HepG2 (cell line): ENCODE results near the gene CTNNA3. TPM values are rescaled to one million over a fixed set of nuclear protein-coding genes. Genes with fewer than 3 reads are reported as not detected.

Experiments
- ATAC-seq: fragments of 200-7000 bp; cut with Tn5 transposase; 3 replicates; pipeline ENCODE4 v1.9.1; 2020; ENCODE audit warnings: mild to moderate bottlenecking, moderate library complexity
- BruUV-seq: library from RNA; stranded (reverse); fragments of 400-500 nt; replicated peaks from 2 replicates; lab custom pipeline; 2021; lab: Mats Ljungman, UMichigan
- CTCF ChIA-PET: fragments of 300-600 bp; formaldehyde crosslinking; extraction: SDS; loops from one replicate; lab custom pipeline; 2021; ENCODE audit warnings: low total read pairs, inconsistent platforms, low intra/inter-chr PET ratio; lab: Yijun Ruan, JAX
- POLR2A ChIA-PET: fragments of 350-600 bp; sonication (Branson Sonifier 250); formaldehyde crosslinking; loops from one replicate; lab custom pipeline; 2020; ENCODE audit warnings: antibody characterized with exemption, inconsistent platforms; lab: Yijun Ruan, JAX
- DNase-seq: peaks from one replicate; pipeline ENCODE4 v3.0.0-alpha.2; 2015; ENCODE audit warnings: low spot score
- FAIRE-seq: peaks from 3 replicates; lab custom pipeline; 2011; peaks lifted over from hg19 to GRCh38; lab: Jason Lieb, UNC
- H2AFZ ChIP-seq: one replicate; pipeline ENCODE4 v1.6.1; 2011; ENCODE audit warnings: low read length, inconsistent platforms
- H3K27ac ChIP-seq: fragments of 300-600 bp; 3 replicates; pipeline ENCODE4 v1.8.0; 2011; ENCODE audit warnings: mixed run types, mild to moderate bottlenecking, mixed read lengths, low read length, inconsistent platforms; ENCODE audit not compliant: insufficient read depth; ENCODE audit errors: extremely low read length
- H3K27me3 ChIP-seq, 2 experiments: fragments of 200-600 bp in 1 of 2; 2 replicates in 1 of 2; 3 replicates in 1 of 2; pipeline versions ENCODE4 v1.6.0 to v1.8.0; 2011; ENCODE audit warnings: low read length in 2 of 2, mild to moderate bottlenecking in 2 of 2, moderate library complexity in 2 of 2, inconsistent platforms in 1 of 2; ENCODE audit not compliant: insufficient read depth in 2 of 2, control insufficient read depth in 1 of 2
- H3K36me3 ChIP-seq, 2 experiments: fragments of 200-600 bp in 1 of 2; replicated peaks in 1 of 2; 2 replicates in 1 of 2; 3 replicates in 1 of 2; pipeline versions ENCODE4 v1.5.1 to v1.8.0; 2011; ENCODE audit warnings: low read length in 2 of 2, inconsistent platforms in 1 of 2; ENCODE audit not compliant: insufficient read depth in 2 of 2, control insufficient read depth in 1 of 2
- H3K4me1 ChIP-seq: 2 replicates; pipeline ENCODE4 v1.5.1; 2012; ENCODE audit warnings: low read length, inconsistent platforms; ENCODE audit not compliant: insufficient read depth
- H3K4me2 ChIP-seq: 2 replicates; pipeline ENCODE4 v1.6.0; 2011; ENCODE audit warnings: low read depth, low read length, inconsistent platforms
- H3K4me3 ChIP-seq, 3 experiments: fragments of 200-600 bp in 1 of 3; sonication (generic), shearing (Covaris generic) in 1 of 3; replicated peaks in 1 of 3; 2 replicates each; pipeline ENCODE4 v1.5.1; 2011 to 2016; ENCODE audit warnings: low read length in 3 of 3, inconsistent platforms in 2 of 3, low read depth in 2 of 3, mild to moderate bottlenecking in 2 of 3, control low read depth in 1 of 3, mixed read lengths in 1 of 3; ENCODE audit not compliant: insufficient read depth in 1 of 3
- H3K79me2 ChIP-seq: one replicate; pipeline ENCODE4 v1.6.1; 2011; ENCODE audit warnings: low read length, inconsistent platforms; ENCODE audit not compliant: insufficient read depth
- H3K9ac ChIP-seq: 2 replicates; pipeline ENCODE4 v1.6.0; 2011; ENCODE audit warnings: mild to moderate bottlenecking, low read depth, low read length, inconsistent platforms; ENCODE audit not compliant: insufficient read depth
- H3K9me3 ChIP-seq: 2 replicates; pipeline ENCODE4 v1.5.1; 2012; ENCODE audit warnings: mild to moderate bottlenecking, low read length
- H4K20me1 ChIP-seq: 2 replicates; pipeline ENCODE4 v1.6.0; 2011; ENCODE audit warnings: inconsistent platforms, mild to moderate bottlenecking, low read length, moderate library complexity; ENCODE audit not compliant: insufficient read depth
- ATM ChIP-seq: fragments of 450-650 bp; IDR thresholded peaks from 2 replicates; pipeline ENCODE4 v1.7.1; 2017; ENCODE audit warnings: mild to moderate bottlenecking, borderline replicate concordance
- HDAC6 ChIP-seq: fragments of 200-600 bp; sonication (generic); IDR thresholded peaks from 2 replicates; pipeline ENCODE4 v1.7.0; 2017; ENCODE audit warnings: mild to moderate bottlenecking, antibody characterized with exemption, low read length, low read depth
- KLF12 ChIP-seq: sonication (generic); formaldehyde crosslinking; IDR thresholded peaks from 2 replicates; pipeline ENCODE4 v1.4.0; 2020; ENCODE audit warnings: missing genetic modification reagents, borderline replicate concordance
- MXD1 ChIP-seq: sonication (generic); formaldehyde crosslinking; IDR thresholded peaks from 2 replicates; pipeline ENCODE4 v1.4.0; 2020; ENCODE audit warnings: mild to moderate bottlenecking, missing genetic modification reagents
- POLR2AphosphoS2 ChIP-seq: IDR thresholded peaks from 2 replicates; pipeline ENCODE4 v1.6.1; 2011; ENCODE audit warnings: low read depth, low read length, improper control_type of control experiment
- ZNF101 ChIP-seq: sonication (generic); formaldehyde crosslinking; IDR thresholded peaks from 2 replicates; pipeline ENCODE4 v1.4.0; 2020; ENCODE audit warnings: mild to moderate bottlenecking, low read depth, missing genetic modification reagents, borderline replicate concordance
- ZNF383 ChIP-seq: sonication (generic); formaldehyde crosslinking; IDR thresholded peaks from 2 replicates; pipeline ENCODE4 v1.4.0; 2020; ENCODE audit warnings: missing genetic modification reagents, mild to moderate bottlenecking, borderline replicate concordance
- ZNF761 ChIP-seq: sonication (generic); formaldehyde crosslinking; conservative IDR thresholded peaks from 2 replicates; pipeline ENCODE4 v1.4.0; 2020; ENCODE audit warnings: mild to moderate bottlenecking, missing genetic modification reagents
- ZNF782 ChIP-seq: sonication (generic); formaldehyde crosslinking; IDR thresholded peaks from 2 replicates; pipeline ENCODE4 v1.4.0; 2020; ENCODE audit warnings: missing genetic modification reagents, mild to moderate bottlenecking, borderline replicate concordance
- in situ Hi-C: cut with HindIII; loops from 2 replicates; pipeline ENCODE4 v1.10.0; 2017; ENCODE audit warnings: low pct_unique_long_range_greater_than_20kb; ENCODE audit not compliant: extremely low pct_ligation_motif_present
- intact Hi-C: fragments of 100-400 bp; cut with micrococcal nuclease; formaldehyde crosslinking; loops from one replicate; pipeline ENCODE4 v1.10.0; 2022; ENCODE audit not compliant: unreplicated experiment
- polyA plus RNA-seq, 8 experiments: library from polyadenylated mRNA; depleted of rRNA in 3 of 8; stranded (reverse) in 7 of 8; unstranded in 1 of 8; fragments of >200 nt; fragmentation: Illumina TruSeq in 4 of 8; extraction: Trizol in 4 of 8; gene quantifications; 2 replicates each; pipeline versions ENCODE4 v1.2.1 to v1.2.3, GENCODE V29; 2011 to 2016; ENCODE audit warnings: low read depth in 4 of 8, missing spikeins in 1 of 8, mixed read lengths in 1 of 8; ENCODE audit not compliant: insufficient read depth in 1 of 8
- total RNA-seq, 5 experiments: library from RNA; depleted of rRNA; stranded (reverse); fragments of >200 nt; fragmentation: Illumina TruSeq; extraction: Trizol; gene quantifications; 2 replicates each; pipeline ENCODE4 v1.2.3, GENCODE V29; 2016; ENCODE audit warnings: low read depth in 1 of 5
- TF ChIP-seq, protein P1 (sequence below), 2 experiments: sonication (generic) in 1 of 2; formaldehyde crosslinking in 1 of 2; IDR thresholded peaks; 2 replicates each; pipeline versions ENCODE4 v1.4.0 to v1.6.1; 2018 to 2020; ENCODE audit warnings: missing genetic modification reagents in 2 of 2, borderline replicate concordance in 1 of 2, low read depth in 1 of 2, mild to moderate bottlenecking in 1 of 2, missing biosample characterization in 1 of 2
- TF ChIP-seq, protein P2 (sequence below): sonication (generic); formaldehyde crosslinking; IDR thresholded peaks from 2 replicates; pipeline ENCODE4 v1.8.1; 2023; ENCODE audit warnings: mild to moderate bottlenecking, missing genetic modification reagents
- TF ChIP-seq, protein P3 (sequence below): IDR thresholded peaks from 2 replicates; pipeline ENCODE4 v1.6.1; 2016; ENCODE audit warnings: control low read depth
- TF ChIP-seq, protein P4 (sequence below): sonication (generic); formaldehyde crosslinking; IDR thresholded peaks from 2 replicates; pipeline ENCODE4 v1.8.0; 2022; ENCODE audit warnings: missing genetic modification reagents, mild to moderate bottlenecking, moderate library complexity, borderline replicate concordance

The CTNNA3 gene
- total and polyA plus RNA-seq, 2 of the 13 experiments (the other 11 are each of a cell fraction or from before 2014, with no cell fraction given) = not detected

DNA sequence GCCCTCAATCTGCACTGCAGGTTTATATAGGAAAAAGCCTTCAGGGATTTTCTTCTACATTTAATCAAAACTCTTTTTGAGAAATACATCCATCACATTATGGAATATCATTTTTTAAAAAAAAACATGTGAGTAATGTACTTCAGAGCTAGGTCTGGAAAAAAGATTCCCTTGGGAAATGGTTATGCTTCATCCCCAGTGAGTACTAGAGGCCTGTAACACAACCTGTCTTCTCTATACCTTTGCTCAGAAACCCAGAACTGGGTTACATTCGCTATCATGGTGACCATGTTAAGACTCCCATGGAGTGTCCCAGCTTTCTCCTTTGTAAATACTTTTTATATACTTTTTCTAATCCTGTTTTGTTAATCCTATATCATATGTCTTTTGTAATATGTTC, 583.2 kb downstream of the CTNNA3 start (continued):
- TF ChIP-seq, protein P1, sequence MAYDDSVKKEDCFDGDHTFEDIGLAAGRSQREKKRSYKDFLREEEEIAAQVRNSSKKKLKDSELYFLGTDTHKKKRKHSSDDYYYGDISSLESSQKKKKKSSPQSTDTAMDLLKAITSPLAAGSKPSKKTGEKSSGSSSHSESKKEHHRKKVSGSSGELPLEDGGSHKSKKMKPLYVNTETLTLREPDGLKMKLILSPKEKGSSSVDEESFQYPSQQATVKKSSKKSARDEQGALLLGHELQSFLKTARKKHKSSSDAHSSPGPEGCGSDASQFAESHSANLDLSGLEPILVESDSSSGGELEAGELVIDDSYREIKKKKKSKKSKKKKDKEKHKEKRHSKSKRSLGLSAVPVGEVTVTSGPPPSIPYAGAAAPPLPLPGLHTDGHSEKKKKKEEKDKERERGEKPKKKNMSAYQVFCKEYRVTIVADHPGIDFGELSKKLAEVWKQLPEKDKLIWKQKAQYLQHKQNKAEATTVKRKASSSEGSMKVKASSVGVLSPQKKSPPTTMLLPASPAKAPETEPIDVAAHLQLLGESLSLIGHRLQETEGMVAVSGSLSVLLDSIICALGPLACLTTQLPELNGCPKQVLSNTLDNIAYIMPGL (CRISPR knock-in tag; IDR thresholded peaks at IDR 0.05; ENCODE audit: borderline replicate concordance in 1 of 2, low read depth in 1 of 2) = no peak
- TF ChIP-seq ATM (no peak), KLF12 (CRISPR knock-in tag) (no peak), ZNF383 (CRISPR knock-in tag) (no peak), POLR2AphosphoS2 (no peak)
- TF ChIP-seq, protein P2, sequence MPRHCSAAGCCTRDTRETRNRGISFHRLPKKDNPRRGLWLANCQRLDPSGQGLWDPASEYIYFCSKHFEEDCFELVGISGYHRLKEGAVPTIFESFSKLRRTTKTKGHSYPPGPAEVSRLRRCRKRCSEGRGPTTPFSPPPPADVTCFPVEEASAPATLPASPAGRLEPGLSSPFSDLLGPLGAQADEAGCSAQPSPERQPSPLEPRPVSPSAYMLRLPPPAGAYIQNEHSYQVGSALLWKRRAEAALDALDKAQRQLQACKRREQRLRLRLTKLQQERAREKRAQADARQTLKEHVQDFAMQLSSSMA (CRISPR knock-in tag) = no peak
- TF ChIP-seq, protein P3, sequence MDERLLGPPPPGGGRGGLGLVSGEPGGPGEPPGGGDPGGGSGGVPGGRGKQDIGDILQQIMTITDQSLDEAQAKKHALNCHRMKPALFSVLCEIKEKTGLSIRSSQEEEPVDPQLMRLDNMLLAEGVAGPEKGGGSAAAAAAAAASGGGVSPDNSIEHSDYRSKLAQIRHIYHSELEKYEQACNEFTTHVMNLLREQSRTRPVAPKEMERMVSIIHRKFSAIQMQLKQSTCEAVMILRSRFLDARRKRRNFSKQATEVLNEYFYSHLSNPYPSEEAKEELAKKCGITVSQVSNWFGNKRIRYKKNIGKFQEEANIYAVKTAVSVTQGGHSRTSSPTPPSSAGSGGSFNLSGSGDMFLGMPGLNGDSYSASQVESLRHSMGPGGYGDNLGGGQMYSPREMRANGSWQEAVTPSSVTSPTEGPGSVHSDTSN (CRISPR knock-in tag) = no peak

GRCh38 chr10:67110286-67110685, 585.7 kb downstream of the CTNNA3 start:
- no peak overlapping the region for H3K4me2 ChIP-seq
- peaks cover 9% of the 10 kb centered on the region for H3K4me1 ChIP-seq
- H3K27me3 ChIP-seq = no peaks in the 10 kb centered on the region
- no peak for FAIRE-seq
- H3K9ac ChIP-seq = no peak overlapping the region
- no peaks in the 10 kb centered on the region for H3K9me3 ChIP-seq
- intact Hi-C loops = no loop called here
- ChIA-PET POLR2A (no interaction called here), CTCF (no interaction called here)
- H3K79me2 ChIP-seq = no peaks in the 10 kb centered on the region
- H4K20me1 ChIP-seq = no peaks in the 10 kb centered on the region
- H2AFZ ChIP-seq = no peak overlapping the region
- no TSS peak for BruUV-seq
- H3K27ac ChIP-seq = no peak overlapping the region
- in situ Hi-C loops = no loop called here
- no peak for DNase-seq
- ATAC-seq = no peak
- H3K4me3 ChIP-seq = no peak overlapping the region
- H3K36me3 ChIP-seq = no peaks in the 10 kb centered on the region
- no peak for TF ChIP-seq ZNF782 (CRISPR knock-in tag)
- TF ChIP-seq ZNF761 (CRISPR knock-in tag) = no peak
- no peak for TF ChIP-seq ZNF101 (CRISPR knock-in tag)
- TF ChIP-seq MXD1 = no peak
- no peak for TF ChIP-seq HDAC6
- TF ChIP-seq, protein P4, sequence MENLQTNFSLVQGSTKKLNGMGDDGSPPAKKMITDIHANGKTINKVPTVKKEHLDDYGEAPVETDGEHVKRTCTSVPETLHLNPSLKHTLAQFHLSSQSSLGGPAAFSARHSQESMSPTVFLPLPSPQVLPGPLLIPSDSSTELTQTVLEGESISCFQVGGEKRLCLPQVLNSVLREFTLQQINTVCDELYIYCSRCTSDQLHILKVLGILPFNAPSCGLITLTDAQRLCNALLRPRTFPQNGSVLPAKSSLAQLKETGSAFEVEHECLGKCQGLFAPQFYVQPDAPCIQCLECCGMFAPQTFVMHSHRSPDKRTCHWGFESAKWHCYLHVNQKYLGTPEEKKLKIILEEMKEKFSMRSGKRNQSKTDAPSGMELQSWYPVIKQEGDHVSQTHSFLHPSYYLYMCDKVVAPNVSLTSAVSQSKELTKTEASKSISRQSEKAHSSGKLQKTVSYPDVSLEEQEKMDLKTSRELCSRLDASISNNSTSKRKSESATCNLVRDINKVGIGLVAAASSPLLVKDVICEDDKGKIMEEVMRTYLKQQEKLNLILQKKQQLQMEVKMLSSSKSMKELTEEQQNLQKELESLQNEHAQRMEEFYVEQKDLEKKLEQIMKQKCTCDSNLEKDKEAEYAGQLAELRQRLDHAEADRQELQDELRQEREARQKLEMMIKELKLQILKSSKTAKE (CRISPR knock-in tag) = no peak
